Smooth muscle cell (in vitro differentiated cells): ENCODE data around the gene GNAQ. TPM values are rescaled to one million over a fixed set of nuclear protein-coding genes. Genes with fewer than 3 reads are reported as not detected.

Experiments
- DNase-seq: peaks from one replicate; lab custom pipeline; 2025; ENCODE audit not compliant: unreplicated experiment; lab: John Stamatoyannopoulos, UW
- H2AFZ ChIP-seq: fragments of 200-600 bp; sonication (generic); 2 replicates; pipeline ENCODE4 v1.6.0; 2016; ENCODE audit warnings: antibody characterized with exemption, low read depth, mild to moderate bottlenecking
- H3F3A ChIP-seq: fragments of 200-600 bp; sonication (generic); 2 replicates; pipeline ENCODE4 v1.6.0; 2017; ENCODE audit warnings: antibody characterized with exemption, low read depth
- H3K27ac ChIP-seq: fragments of 200-600 bp; sonication (generic); 2 replicates; pipeline ENCODE4 v1.5.1; 2016; ENCODE audit warnings: low read depth, mild to moderate bottlenecking
- H3K27me3 ChIP-seq: fragments of 200-600 bp; sonication (generic); 2 replicates; pipeline ENCODE4 v1.6.1; 2016; ENCODE audit warnings: low read depth, mild to moderate bottlenecking
- H3K36me3 ChIP-seq: fragments of 200-600 bp; sonication (generic); 2 replicates; pipeline ENCODE4 v1.5.1; 2016; ENCODE audit warnings: low read depth
- H3K4me1 ChIP-seq: fragments of 200-600 bp; sonication (generic); 2 replicates; pipeline ENCODE4 v1.5.1; 2016; ENCODE audit warnings: low read depth
- H3K4me2 ChIP-seq: fragments of 200-600 bp; sonication (generic); 2 replicates; pipeline ENCODE4 v1.6.0; 2016; ENCODE audit warnings: mild to moderate bottlenecking
- H3K4me3 ChIP-seq: fragments of 200-600 bp; sonication (generic); 2 replicates; pipeline ENCODE4 v1.5.1; 2016; ENCODE audit warnings: mild to moderate bottlenecking
- H3K79me2 ChIP-seq: fragments of 200-600 bp; sonication (generic); 2 replicates; pipeline ENCODE4 v1.6.0; 2016; ENCODE audit warnings: low read depth, mild to moderate bottlenecking
- H3K9ac ChIP-seq: fragments of 200-600 bp; sonication (generic); 2 replicates; pipeline ENCODE4 v1.6.0; 2016; ENCODE audit warnings: low read depth
- H3K9me3 ChIP-seq: fragments of 200-600 bp; sonication (generic); replicated peaks from 2 replicates; pipeline ENCODE4 v1.5.1; 2016; ENCODE audit warnings: low read depth
- H4K20me1 ChIP-seq: fragments of 200-600 bp; sonication (generic); 2 replicates; pipeline ENCODE4 v1.6.0; 2016; ENCODE audit warnings: low read depth
- WGBS: methylation state at CpG from one replicate; pipeline ENCODE4 v1.1.7; 2016; ENCODE audit warnings: low lambda C conversion rate; 5-methylcytosine and 5-hydroxymethylcytosine counted together
- polyA plus RNA-seq: library from polyadenylated mRNA; unstranded; fragments of >200 nt; fragmentation: Nextera tagmentation; extraction: Ambion mirVana; gene quantifications from 2 replicates; pipeline ENCODE4 v1.2.1, GENCODE V29; 2016
- total RNA-seq: library from RNA; depleted of rRNA; stranded (reverse); fragments of >200 nt; gene quantifications from 2 replicates; pipeline ENCODE4 v1.2.3, GENCODE V29; 2014
- TF ChIP-seq, protein P1 (sequence below): fragments of 200-600 bp; sonication (generic); IDR thresholded peaks from 2 replicates; pipeline ENCODE4 v1.5.1; 2017; ENCODE audit warnings: borderline replicate concordance, mild to moderate bottlenecking, antibody characterized with exemption; ENCODE audit not compliant: insufficient read depth, poor library complexity, severe bottlenecking

The GNAQ gene
- total and polyA plus RNA-seq, 2 experiments from 2014 or later, result 12.5 to 41.4 TPM

- no peak for DNase-seq
- peaks cover 99% of the 10 kb centered on the region for H4K20me1 ChIP-seq
- 95% methylated on average over 6 of the region's 6 CpGs for WGBS
- H3K27ac ChIP-seq, result no peak overlapping the region
- no peaks in the 10 kb centered on the region for H3K36me3 ChIP-seq
- no peaks in the 10 kb centered on the region for H3K27me3 ChIP-seq
- no peaks in the 10 kb centered on the region for H3K9me3 ChIP-seq
- no peak overlapping the region for H3K4me3 ChIP-seq
- TF ChIP-seq, protein P1, sequence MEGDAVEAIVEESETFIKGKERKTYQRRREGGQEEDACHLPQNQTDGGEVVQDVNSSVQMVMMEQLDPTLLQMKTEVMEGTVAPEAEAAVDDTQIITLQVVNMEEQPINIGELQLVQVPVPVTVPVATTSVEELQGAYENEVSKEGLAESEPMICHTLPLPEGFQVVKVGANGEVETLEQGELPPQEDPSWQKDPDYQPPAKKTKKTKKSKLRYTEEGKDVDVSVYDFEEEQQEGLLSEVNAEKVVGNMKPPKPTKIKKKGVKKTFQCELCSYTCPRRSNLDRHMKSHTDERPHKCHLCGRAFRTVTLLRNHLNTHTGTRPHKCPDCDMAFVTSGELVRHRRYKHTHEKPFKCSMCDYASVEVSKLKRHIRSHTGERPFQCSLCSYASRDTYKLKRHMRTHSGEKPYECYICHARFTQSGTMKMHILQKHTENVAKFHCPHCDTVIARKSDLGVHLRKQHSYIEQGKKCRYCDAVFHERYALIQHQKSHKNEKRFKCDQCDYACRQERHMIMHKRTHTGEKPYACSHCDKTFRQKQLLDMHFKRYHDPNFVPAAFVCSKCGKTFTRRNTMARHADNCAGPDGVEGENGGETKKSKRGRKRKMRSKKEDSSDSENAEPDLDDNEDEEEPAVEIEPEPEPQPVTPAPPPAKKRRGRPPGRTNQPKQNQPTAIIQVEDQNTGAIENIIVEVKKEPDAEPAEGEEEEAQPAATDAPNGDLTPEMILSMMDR, result no peak
- H3K4me1 ChIP-seq, result peaks cover 6% of the 10 kb centered on the region
- H3K9ac ChIP-seq, result no peak overlapping the region
- no peak overlapping the region for H3K4me2 ChIP-seq
- no peak overlapping the region for H2AFZ ChIP-seq
- peaks cover 95% of the 10 kb centered on the region for H3K79me2 ChIP-seq
- no peaks in the 10 kb centered on the region for H3F3A ChIP-seq
Measured at GRCh38 chr9:77965445-77966123, 66.0 kb downstream of the GNAQ start.

GRCh38 chr9:77964258-77964657, 67.4 kb downstream of the GNAQ start:
- Histone ChIP-seq H3K9ac (no peak overlapping the region), H4K20me1 (peaks cover 100% of the 10 kb centered on the region), H3K27ac (no peak overlapping the region), H3K4me3 (no peak overlapping the region), H3K9me3 (no peaks in the 10 kb centered on the region), H3K36me3 (no peaks in the 10 kb centered on the region), H3K27me3 (no peaks in the 10 kb centered on the region), H3K79me2 (peaks cover 96% of the 10 kb centered on the region), H3K4me1 (peaks cover 16% of the 10 kb centered on the region), H2AFZ (no peak overlapping the region), H3F3A (no peaks in the 10 kb centered on the region), H3K4me2 (no peak overlapping the region)
- no peak for DNase-seq
- TF ChIP-seq, protein P1, result no peak
- WGBS, result 90% methylated on average over 3 of the region's 3 CpGs

GRCh38 chr9:77961541-77961940, 70.1 kb downstream of the GNAQ start:
- H3K9me3 ChIP-seq, result no peaks in the 10 kb centered on the region
- TF ChIP-seq, protein P1, result no peak
- H3K79me2 ChIP-seq, result peaks cover 93% of the 10 kb centered on the region
- no peak for DNase-seq
- peak overlapping the region; percentile 2 for H3K4me2 ChIP-seq
- peaks cover 98% of the 10 kb centered on the region for H4K20me1 ChIP-seq
- H3K4me1 ChIP-seq, result peaks cover 16% of the 10 kb centered on the region
- no peak overlapping the region for H2AFZ ChIP-seq
- H3K36me3 ChIP-seq, result no peaks in the 10 kb centered on the region
- H3F3A ChIP-seq, result no peaks in the 10 kb centered on the region
- H3K9ac ChIP-seq, result no peak overlapping the region
- H3K27me3 ChIP-seq, result no peaks in the 10 kb centered on the region
- no peak overlapping the region for H3K4me3 ChIP-seq
- H3K27ac ChIP-seq, result no peak overlapping the region
- WGBS, result 65% methylated on average over 1 of the region's 1 CpG
